Brain microvascular endothelial cell (primary cell): ENCODE data around the gene SOHLH1.

Experiments used
- DNase-seq: peaks from one replicate; pipeline ENCODE4 v3.0.0-alpha.2; 2020
- H3K27ac ChIP-seq: fragments of 250-450 bp; sonication (Bioruptor Pico); 2 replicates; pipeline ENCODE4 v1.5.1; 2020; ENCODE audit warnings: mild to moderate bottlenecking, moderate library complexity
- H3K27me3 ChIP-seq: fragments of 250-450 bp; sonication (Bioruptor Pico); replicated peaks from 2 replicates; pipeline ENCODE4 v1.5.1; 2020; ENCODE audit warnings: mild to moderate bottlenecking
- H3K36me3 ChIP-seq: fragments of 250-450 bp; sonication (Bioruptor Pico); replicated peaks from 2 replicates; pipeline ENCODE4 v1.5.1; 2020; ENCODE audit warnings: mild to moderate bottlenecking
- H3K4me3 ChIP-seq: 2 replicates; pipeline ENCODE4 v1.5.1; 2011; ENCODE audit warnings: low read depth, mild to moderate bottlenecking, control low read depth, low read length, moderate library complexity
- CTCF ChIP-seq: IDR thresholded peaks from 2 replicates; pipeline ENCODE4 v1.5.1; 2011; ENCODE audit warnings: low read depth, mild to moderate bottlenecking, moderate library complexity, low read length, control low read depth, inconsistent platforms; ENCODE audit errors: missing control alignments
- in situ Hi-C: cut with HindIII; loops from 2 replicates; pipeline ENCODE4 v1.10.0; 2017; ENCODE audit warnings: low sequenced_read_pairs, low pct_ligation_motif_present

Gene SOHLH1

GRCh38 chr9:135698767-135699166 is 514 bp downstream of the SOHLH1 start:
- no peak overlapping the region for H3K4me3 ChIP-seq
- in situ Hi-C loops: no loop called here
- H3K36me3 ChIP-seq: no peaks in the 10 kb centered on the region
- no peak overlapping the region for H3K27ac ChIP-seq
- H3K27me3 ChIP-seq: peaks cover 3% of the 10 kb centered on the region
- no peak for TF ChIP-seq CTCF
- DNase-seq: no peak

- TF ChIP-seq CTCF: no peak
- no peak for DNase-seq
- Histone ChIP-seq H3K27me3 (no peaks in the 10 kb centered on the region), H3K36me3 (no peaks in the 10 kb centered on the region), H3K4me3 (no peak overlapping the region), H3K27ac (no peak overlapping the region)
- in situ Hi-C loops: no loop called here
Observed at GRCh38 chr9:135698236-135698635, 1.0 kb downstream of the SOHLH1 start.

- Histone ChIP-seq H3K27ac (no peak overlapping the region), H3K27me3 (no peaks in the 10 kb centered on the region), H3K36me3 (no peaks in the 10 kb centered on the region), H3K4me3 (no peak overlapping the region)
- TF ChIP-seq CTCF: no peak
- in situ Hi-C loops: no loop called here
- no peak for DNase-seq
Observed at GRCh38 chr9:135697226-135697625, 2.1 kb downstream of the SOHLH1 start.

GRCh38 chr9:135696446-135696845 is 2.8 kb downstream of the SOHLH1 start:
- DNase-seq: no peak
- Histone ChIP-seq H3K36me3 (no peaks in the 10 kb centered on the region), H3K4me3 (no peak overlapping the region), H3K27ac (no peak overlapping the region), H3K27me3 (no peaks in the 10 kb centered on the region)
- TF ChIP-seq CTCF: no peak
- in situ Hi-C loops: no loop called here

- no peak for DNase-seq
- no peak overlapping the region for H3K27ac ChIP-seq
- H3K4me3 ChIP-seq: no peak overlapping the region
- in situ Hi-C loops: no loop called here
- no peaks in the 10 kb centered on the region for H3K36me3 ChIP-seq
- TF ChIP-seq CTCF: no peak
- H3K27me3 ChIP-seq: no peaks in the 10 kb centered on the region
Observed at GRCh38 chr9:135695642-135696041, 3.6 kb downstream of the SOHLH1 start.

GRCh38 chr9:135695036-135695435 is 4.2 kb downstream of the SOHLH1 start:
- in situ Hi-C loops: no loop called here

More at GRCh38 chr9:135695036-135695435, 4.2 kb downstream of the SOHLH1 start:
- H3K4me3 ChIP-seq: no peak overlapping the region
- no peak for TF ChIP-seq CTCF
- no peak overlapping the region for H3K27ac ChIP-seq
- no peaks in the 10 kb centered on the region for H3K27me3 ChIP-seq
- H3K36me3 ChIP-seq: no peaks in the 10 kb centered on the region
- no peak for DNase-seq
